Neural crest cell (in vitro differentiated cells): ENCODE measurements around the gene DNAJC6. TPM values are rescaled to one million over a fixed set of nuclear protein-coding genes. Genes with fewer than 3 reads are reported as not detected.

ENCODE experiments used
- DNase-seq: peaks from one replicate; pipeline ENCODE4 v3.0.0; 2021; ENCODE audit warnings: low read depth, mixed read lengths, low spot score
- H3K27ac Mint-ChIP-seq: one replicate; pipeline ENCODE4 v1.8.0; 2021; ENCODE audit warnings: mild to moderate bottlenecking, mixed read lengths; ENCODE audit not compliant: unreplicated experiment
- H3K27me3 Mint-ChIP-seq: 2 replicates; pipeline ENCODE4 v1.8.0; 2021; ENCODE audit warnings: low read depth, mild to moderate bottlenecking, mixed read lengths
- H3K36me3 Mint-ChIP-seq: 2 replicates; pipeline ENCODE4 v1.8.0; 2021; ENCODE audit warnings: low read depth, mild to moderate bottlenecking, mixed read lengths
- H3K4me1 Mint-ChIP-seq: 2 replicates; pipeline ENCODE4 v1.8.0; 2021; ENCODE audit warnings: mixed read lengths
- H3K4me3 Mint-ChIP-seq: one replicate; pipeline ENCODE4 v1.8.0; 2021; ENCODE audit warnings: mild to moderate bottlenecking, mixed read lengths
- H3K9me3 Mint-ChIP-seq: 2 replicates; pipeline ENCODE4 v1.8.0; 2021; ENCODE audit warnings: mixed read lengths
- long read RNA-seq: library from polyadenylated mRNA; unstranded; transcript quantifications from one replicate; pipeline ENCODE4 v2.0.0, GENCODE V29; 2020
- total RNA-seq: library from RNA; stranded (reverse); gene quantifications from 2 replicates; pipeline ENCODE4 v1.2.1, GENCODE V29; 2021
- TF ChIP-seq, protein P1 (sequence below): fragments of 200-600 bp; sonication (generic); conservative IDR thresholded peaks from 2 replicates; pipeline ENCODE4 v1.5.0; 2021; ENCODE audit warnings: antibody characterized with exemption, mild to moderate bottlenecking

Gene DNAJC6
- 2.0 and 2.4 TPM in 2 replicates for total RNA-seq
- long read RNA-seq, partial matches to known transcripts = 0 of 1 reads
- long read RNA-seq, other reads (novel, unspliced or antisense) = 1 of 1 reads

DNA sequence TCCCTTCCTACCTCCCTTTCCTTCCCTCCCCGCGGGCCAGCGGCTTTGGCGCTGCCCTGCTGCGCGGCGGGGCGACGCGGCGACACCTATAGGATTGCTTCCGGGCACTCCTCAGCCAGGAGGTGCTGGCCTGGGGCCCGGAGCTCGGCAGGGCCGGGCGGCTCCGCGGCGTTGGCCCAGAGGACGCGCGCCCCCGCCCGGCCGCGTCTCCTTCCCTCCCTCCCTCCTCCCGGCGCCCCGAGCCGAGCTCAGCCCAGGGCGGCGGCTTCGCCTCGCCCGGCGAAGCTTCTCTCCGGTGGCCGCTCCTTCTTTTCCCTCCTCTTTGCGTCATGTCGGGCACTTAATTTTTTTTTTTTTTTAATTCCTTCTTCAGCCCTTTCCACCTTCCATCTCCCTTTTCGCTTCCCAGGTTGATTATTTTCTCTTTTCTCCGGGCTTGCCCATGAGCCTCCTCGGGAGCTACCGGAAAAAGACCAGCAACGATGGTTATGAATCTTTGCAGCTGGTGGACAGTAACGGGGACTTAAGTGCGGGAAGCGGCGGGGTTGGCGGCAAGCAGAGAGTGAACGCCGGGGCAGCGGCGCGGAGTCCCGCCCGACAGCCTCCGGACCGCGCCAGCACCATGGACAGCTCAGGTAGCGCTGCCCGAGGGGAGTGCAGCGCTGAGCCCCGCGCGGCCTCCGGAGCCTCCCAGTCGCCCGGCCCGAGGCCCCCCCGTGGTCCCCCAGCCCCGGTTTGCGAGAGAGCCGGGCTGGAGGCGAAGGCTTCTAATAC is at the start of gene DNAJC6:
DNAJC6 (plus strand) TSS at position 240 of the 774 bp plus-strand sequence; CDS start at position 443, 203 bp downstream.
- peak within 1 kb of the TSS; percentile 91 for H3K4me3 Mint-ChIP-seq
- H3K36me3 Mint-ChIP-seq = no peaks in the 10 kb centered on the region
- no peaks in the 10 kb centered on the region for H3K9me3 Mint-ChIP-seq
- peak; percentile 80 for DNase-seq
- H3K27me3 Mint-ChIP-seq = peaks cover 81% of the 10 kb centered on the region
- TF ChIP-seq, protein P1, sequence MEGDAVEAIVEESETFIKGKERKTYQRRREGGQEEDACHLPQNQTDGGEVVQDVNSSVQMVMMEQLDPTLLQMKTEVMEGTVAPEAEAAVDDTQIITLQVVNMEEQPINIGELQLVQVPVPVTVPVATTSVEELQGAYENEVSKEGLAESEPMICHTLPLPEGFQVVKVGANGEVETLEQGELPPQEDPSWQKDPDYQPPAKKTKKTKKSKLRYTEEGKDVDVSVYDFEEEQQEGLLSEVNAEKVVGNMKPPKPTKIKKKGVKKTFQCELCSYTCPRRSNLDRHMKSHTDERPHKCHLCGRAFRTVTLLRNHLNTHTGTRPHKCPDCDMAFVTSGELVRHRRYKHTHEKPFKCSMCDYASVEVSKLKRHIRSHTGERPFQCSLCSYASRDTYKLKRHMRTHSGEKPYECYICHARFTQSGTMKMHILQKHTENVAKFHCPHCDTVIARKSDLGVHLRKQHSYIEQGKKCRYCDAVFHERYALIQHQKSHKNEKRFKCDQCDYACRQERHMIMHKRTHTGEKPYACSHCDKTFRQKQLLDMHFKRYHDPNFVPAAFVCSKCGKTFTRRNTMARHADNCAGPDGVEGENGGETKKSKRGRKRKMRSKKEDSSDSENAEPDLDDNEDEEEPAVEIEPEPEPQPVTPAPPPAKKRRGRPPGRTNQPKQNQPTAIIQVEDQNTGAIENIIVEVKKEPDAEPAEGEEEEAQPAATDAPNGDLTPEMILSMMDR = no peak
- H3K27ac Mint-ChIP-seq = peak within 1 kb of the TSS; percentile 43
- H3K4me1 Mint-ChIP-seq = peaks cover 16% of the 10 kb centered on the region

DNA sequence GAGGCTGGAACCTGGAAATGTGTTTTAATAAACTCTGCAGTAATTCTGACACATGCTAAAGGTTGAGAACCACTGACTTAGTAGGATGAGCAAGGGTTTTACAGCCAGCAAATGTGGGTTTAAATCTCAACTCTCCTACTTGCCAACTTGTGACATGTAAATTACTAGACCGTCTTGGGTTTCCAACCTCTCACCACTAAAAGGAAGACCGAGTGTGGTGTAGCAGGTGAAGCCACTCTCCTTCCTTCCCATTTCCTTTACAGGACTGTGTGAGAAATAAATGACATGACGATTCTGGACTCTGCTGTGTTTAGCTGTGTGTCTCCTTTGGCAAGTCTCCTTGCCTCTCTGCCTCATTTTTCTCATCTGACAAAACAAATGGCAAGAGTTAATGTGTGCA is 49.5 kb upstream of the DNAJC6 start:
- Mint-ChIP-seq H3K9me3 (no peaks in the 10 kb centered on the region), H3K4me3 (no peak overlapping the region)

DNA sequence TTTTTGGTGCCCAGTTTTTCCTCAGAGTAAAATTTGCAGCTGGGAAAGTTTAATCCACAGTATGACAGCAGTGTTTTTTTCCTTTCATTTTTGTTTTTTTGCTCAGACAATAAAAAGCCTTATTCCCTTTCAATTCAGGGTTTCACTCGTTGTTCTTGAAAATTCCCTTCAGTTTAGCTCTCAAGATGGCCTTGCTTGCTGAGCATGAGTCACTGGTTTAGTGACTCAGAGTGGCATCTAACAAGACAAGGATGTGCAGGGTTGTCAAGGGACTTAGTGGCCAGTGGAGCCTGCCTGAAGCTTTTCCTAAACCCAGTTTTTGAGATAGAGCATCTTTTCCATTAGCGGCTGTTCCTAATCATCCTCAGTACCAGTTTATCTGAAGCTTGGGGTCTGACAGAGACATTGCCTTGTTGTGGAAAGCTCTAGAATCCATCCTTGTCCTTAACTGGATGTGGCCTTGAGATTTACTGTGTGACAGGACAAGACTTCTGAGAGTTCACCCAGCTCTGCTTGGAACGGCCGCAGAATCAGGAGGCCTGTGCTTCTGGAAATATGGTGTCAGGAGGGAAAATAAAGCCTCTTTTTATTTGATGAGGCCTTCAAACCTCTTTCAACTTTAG is 48.4 kb upstream of the DNAJC6 start:
- Mint-ChIP-seq H3K36me3 (no peaks in the 10 kb centered on the region), H3K4me1 (peaks cover 14% of the 10 kb centered on the region), H3K9me3 (no peaks in the 10 kb centered on the region), H3K27me3 (peaks cover 65% of the 10 kb centered on the region), H3K4me3 (no peak overlapping the region), H3K27ac (no peak overlapping the region)
- no peak for DNase-seq
- TF ChIP-seq, protein P1 = no peak

More for the DNA sequence above, 49.5 kb upstream of the DNAJC6 start:
- Mint-ChIP-seq H3K36me3 (no peaks in the 10 kb centered on the region), H3K27ac (no peak overlapping the region), H3K27me3 (peaks cover 67% of the 10 kb centered on the region), H3K4me1 (peaks cover 16% of the 10 kb centered on the region)
- DNase-seq = no peak
- TF ChIP-seq, protein P1 = no peak

DNA sequence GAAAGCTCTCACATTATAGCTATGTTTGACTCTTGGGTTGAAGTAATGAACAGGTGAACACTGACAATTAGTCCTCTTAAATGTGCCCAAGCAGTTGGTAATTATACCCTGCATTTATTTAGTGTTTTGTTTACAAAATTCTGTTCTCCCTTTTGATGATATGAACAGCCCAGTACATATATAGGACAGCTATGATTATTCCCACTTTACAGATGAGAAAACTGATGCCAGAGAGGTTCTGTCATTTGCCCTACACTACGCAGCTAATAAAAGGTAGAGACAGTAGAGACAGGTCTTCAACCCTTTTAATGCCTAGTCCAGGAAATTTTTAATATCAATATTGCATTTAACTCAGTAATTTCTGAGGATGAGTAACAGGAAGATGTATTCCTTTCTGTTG is 46.1 kb upstream of the DNAJC6 start:
- Mint-ChIP-seq H3K36me3 (no peaks in the 10 kb centered on the region), H3K4me3 (no peak overlapping the region), H3K27me3 (peaks cover 78% of the 10 kb centered on the region), H3K9me3 (no peaks in the 10 kb centered on the region), H3K27ac (no peak overlapping the region), H3K4me1 (peaks cover 18% of the 10 kb centered on the region)
- TF ChIP-seq, protein P1 = no peak
- DNase-seq = no peak

DNA sequence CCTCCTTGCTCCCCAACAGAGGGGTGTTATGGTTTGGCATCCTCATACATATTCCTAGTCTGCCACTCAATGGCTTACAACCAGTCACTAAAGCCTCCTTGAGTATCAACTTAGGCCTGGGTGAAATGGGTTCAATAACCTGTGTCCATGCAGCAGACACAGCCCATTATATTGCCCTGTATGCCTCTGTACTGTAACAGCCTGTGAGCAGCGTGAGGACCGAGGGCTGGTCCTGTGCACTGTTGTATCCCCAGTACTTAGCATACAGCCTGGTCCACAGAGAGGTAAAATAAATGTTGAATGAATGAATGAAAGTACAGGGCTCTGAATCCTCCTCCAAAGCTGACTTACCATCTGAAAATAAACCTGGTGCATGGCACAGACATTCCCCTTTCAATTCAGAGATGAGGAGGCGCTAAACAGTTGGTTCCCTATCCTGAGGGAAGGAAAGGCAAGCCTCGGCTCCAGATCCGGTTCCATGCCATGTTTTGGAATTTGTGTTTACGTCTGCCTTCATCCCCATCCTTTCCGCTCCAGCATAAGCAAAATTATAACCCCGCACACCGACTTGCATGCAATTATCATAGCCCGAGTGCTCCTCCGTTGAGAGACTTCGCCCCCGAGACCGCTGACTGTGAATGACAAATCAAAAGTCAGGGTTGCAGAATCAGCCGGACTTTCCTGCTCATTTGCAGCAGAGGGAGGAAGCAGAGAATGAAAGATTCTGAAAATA is 45.0 kb upstream of the DNAJC6 start:
- Mint-ChIP-seq H3K9me3 (no peaks in the 10 kb centered on the region), H3K27me3 (peaks cover 76% of the 10 kb centered on the region), H3K4me1 (peaks cover 18% of the 10 kb centered on the region), H3K27ac (no peak overlapping the region), H3K4me3 (peak overlapping the region; percentile 76), H3K36me3 (no peaks in the 10 kb centered on the region)
- TF ChIP-seq, protein P1 = no peak
- DNase-seq = peak; percentile 50
